SK-N-SH (cell line): Measurements from ENCODE around the gene CUX1. TPM values are rescaled to one million over a fixed set of nuclear protein-coding genes. Genes with fewer than 3 reads are reported as not detected.

Source experiments
- CTCF ChIA-PET: fragments of 300-600, 350-600 bp; formaldehyde crosslinking; extraction: SDS; loops from one replicate; lab custom pipeline; 2021; lab: Yijun Ruan, JAX
- POLR2A ChIA-PET: fragments of 350-600 bp; sonication (Branson Sonifier 250); formaldehyde crosslinking; extraction: SDS; loops from one replicate; lab custom pipeline; 2020; ENCODE audit warnings: antibody characterized with exemption, inconsistent platforms; lab: Yijun Ruan, JAX
- DNase-seq: peaks from one replicate; pipeline ENCODE4 v3.0.0; 2012
- H2AFZ ChIP-seq: fragments of 200-600 bp; sonication (generic); 2 replicates; pipeline ENCODE4 v1.8.1; 2016; ENCODE audit warnings: antibody characterized with exemption, mild to moderate bottlenecking, low read depth
- H3F3A ChIP-seq: fragments of 200-600 bp; sonication (generic); replicated peaks from 2 replicates; pipeline ENCODE3; 2016; ENCODE audit warnings: antibody characterized with exemption, mild to moderate bottlenecking; ENCODE audit not compliant: insufficient read depth
- H3K27ac ChIP-seq, 2 experiments: fragments of 200-500 bp in 1 of 2; fragments of 200-600 bp in 1 of 2; sonication (Bioruptor generic) in 1 of 2; sonication (generic), shearing (Covaris generic) in 1 of 2; 2 replicates each; pipeline versions ENCODE4 v1.5.1 to v1.6.1; 2014 to 2016; ENCODE audit warnings: low read depth in 2 of 2, inconsistent platforms in 1 of 2, low read length in 1 of 2, mild to moderate bottlenecking in 1 of 2, mixed read lengths in 1 of 2
- H3K27me3 ChIP-seq: fragments of 200-600 bp; sonication (generic), shearing (Covaris generic); 2 replicates; pipeline ENCODE4 v1.6.1; 2016; ENCODE audit warnings: mixed run types; ENCODE audit not compliant: insufficient read depth
- H3K36me3 ChIP-seq, 2 experiments: fragments of 200-500 bp in 1 of 2; fragments of 200-600 bp in 1 of 2; sonication (Bioruptor generic) in 1 of 2; sonication (generic) in 1 of 2; replicated peaks in 1 of 2; 2 replicates each; pipeline versions ENCODE3 to v1.5.1; 2014 to 2016; ENCODE audit warnings: low read length in 1 of 2, mild to moderate bottlenecking in 1 of 2; ENCODE audit not compliant: insufficient read depth in 2 of 2, control insufficient read depth in 1 of 2
- H3K4me1 ChIP-seq, 2 experiments: fragments of 200-500 bp in 1 of 2; fragments of 200-600 bp in 1 of 2; sonication (Bioruptor generic) in 1 of 2; sonication (generic), shearing (Covaris generic) in 1 of 2; 2 replicates each; pipeline versions ENCODE4 v1.5.1 to v1.6.1; 2014 to 2016; ENCODE audit warnings: low read depth in 1 of 2, low read length in 1 of 2, mixed run types in 1 of 2; ENCODE audit not compliant: insufficient read depth in 2 of 2, control insufficient read depth in 1 of 2
- H3K4me2 ChIP-seq: fragments of 200-600 bp; sonication (generic), shearing (Covaris generic); 2 replicates; pipeline ENCODE4 v1.6.1; 2017; ENCODE audit warnings: mixed run types
- H3K4me3 ChIP-seq, 2 experiments: fragments of 200-500 bp in 1 of 2; fragments of 200-600 bp in 1 of 2; sonication (Bioruptor generic) in 1 of 2; sonication (generic), shearing (Covaris generic) in 1 of 2; 2 replicates each; pipeline versions ENCODE4 v1.5.1 to v1.8.1; 2014 to 2016; ENCODE audit warnings: low read depth in 2 of 2, inconsistent platforms in 1 of 2, low read length in 1 of 2, mild to moderate bottlenecking in 1 of 2, mixed read lengths in 1 of 2, moderate library complexity in 1 of 2
- H3K79me2 ChIP-seq: fragments of 200-600 bp; sonication (generic); 2 replicates; pipeline ENCODE4 v1.8.1; 2017; ENCODE audit warnings: mild to moderate bottlenecking; ENCODE audit not compliant: insufficient read depth
- H3K9ac ChIP-seq: fragments of 200-600 bp; sonication (generic); 2 replicates; pipeline ENCODE4 v1.6.1; 2017; ENCODE audit warnings: mixed run types
- H3K9me2 ChIP-seq: fragments of 200-600 bp; sonication (generic); 2 replicates; pipeline ENCODE4 v1.6.1; 2017; ENCODE audit warnings: mixed run types
- H3K9me3 ChIP-seq: fragments of 200-600 bp; sonication (generic); 2 replicates; pipeline ENCODE4 v1.6.1; 2017; ENCODE audit warnings: mixed run types, mild to moderate bottlenecking, moderate library complexity
- H4K20me1 ChIP-seq: fragments of 200-600 bp; sonication (generic); 2 replicates; pipeline ENCODE4 v1.6.1; 2017; ENCODE audit warnings: mild to moderate bottlenecking, mixed run types; ENCODE audit not compliant: insufficient read depth
- CHD2 ChIP-seq: fragments of 150-350 bp; IDR thresholded peaks from 2 replicates; pipeline ENCODE4 v1.6.1; 2018; ENCODE audit warnings: low read length; ENCODE audit not compliant: partially characterized antibody
- EP300 ChIP-seq, 2 experiments: IDR thresholded peaks; 2 replicates each; pipeline versions ENCODE4 v1.4.0 to v1.6.1; 2012; ENCODE audit warnings: borderline replicate concordance in 1 of 2, low read depth in 1 of 2, low read length in 1 of 2
- EZH2phosphoT487 ChIP-seq: fragments of 200-600 bp; sonication (generic); IDR thresholded peaks from 2 replicates; pipeline ENCODE4 v1.6.1; 2017; ENCODE audit warnings: low read depth, mixed run types, mild to moderate bottlenecking, antibody characterized with exemption, moderate library complexity, borderline replicate concordance
- FOXJ3 ChIP-seq: sonication (generic); formaldehyde crosslinking; IDR thresholded peaks from 2 replicates; pipeline ENCODE4 v1.5.1; 2020; ENCODE audit warnings: mild to moderate bottlenecking, missing genetic modification reagents
- GATA2 ChIP-seq: sonication (generic); formaldehyde crosslinking; IDR thresholded peaks from 2 replicates; pipeline ENCODE4 v1.5.0; 2020; ENCODE audit warnings: mild to moderate bottlenecking, missing genetic modification reagents
- MAX ChIP-seq: IDR thresholded peaks from 2 replicates; pipeline ENCODE4 v1.4.0; 2012; ENCODE audit warnings: low read depth
- MXI1 ChIP-seq: IDR thresholded peaks from 2 replicates; pipeline ENCODE4 v1.6.1; 2012; ENCODE audit warnings: mild to moderate bottlenecking, low read depth, low read length, improper control_type of control experiment
- NFIC ChIP-seq: IDR thresholded peaks from 2 replicates; pipeline ENCODE4 v1.4.0; 2012; ENCODE audit warnings: borderline replicate concordance
- NRF1 ChIP-seq: IDR thresholded peaks from 2 replicates; pipeline ENCODE4 v1.6.1; 2012; ENCODE audit warnings: low read depth, mild to moderate bottlenecking, low read length
- PBX3 ChIP-seq: IDR thresholded peaks from 2 replicates; pipeline ENCODE4; 2012
- POLR2AphosphoS5 ChIP-seq: IDR thresholded peaks from 2 replicates; pipeline ENCODE4 v1.6.1; 2012; ENCODE audit warnings: low read depth, low read length
- RCOR1 ChIP-seq: fragments of 150-350 bp; IDR thresholded peaks from 2 replicates; pipeline ENCODE4 v1.6.1; 2017; ENCODE audit warnings: antibody characterized with exemption, low read length
- REST ChIP-seq: IDR thresholded peaks from 2 replicates; pipeline ENCODE4 v1.6.1; 2012; ENCODE audit warnings: mild to moderate bottlenecking, low read depth, low read length, moderate library complexity
- RFX5 ChIP-seq: IDR thresholded peaks from 2 replicates; pipeline ENCODE4 v1.6.1; 2012; ENCODE audit warnings: mild to moderate bottlenecking, improper control_type of control experiment, low read length
- RXRA ChIP-seq: IDR thresholded peaks from 2 replicates; pipeline ENCODE4 v1.4.0; 2012; ENCODE audit warnings: low read depth, mild to moderate bottlenecking, borderline replicate concordance
- SIN3A ChIP-seq: IDR thresholded peaks from 2 replicates; pipeline ENCODE4 v1.6.1; 2012; ENCODE audit warnings: low read depth, mild to moderate bottlenecking, low read length, moderate library complexity, borderline replicate concordance
- SMC3 ChIP-seq: IDR thresholded peaks from 2 replicates; pipeline ENCODE4 v1.6.1; 2012; ENCODE audit warnings: low read depth, low read length, improper control_type of control experiment
- TCF12 ChIP-seq: IDR thresholded peaks from 2 replicates; pipeline ENCODE4 v1.4.0; 2012
- USF1 ChIP-seq: IDR thresholded peaks from 2 replicates; pipeline ENCODE4 v1.4.0; 2012; ENCODE audit warnings: low read depth, borderline replicate concordance
- YY1 ChIP-seq: IDR thresholded peaks from 2 replicates; pipeline ENCODE4 v1.4.0; 2012; ENCODE audit warnings: low read depth, mild to moderate bottlenecking
- ZBTB33 ChIP-seq: IDR thresholded peaks from 2 replicates; pipeline ENCODE4 v1.4.0; 2012; ENCODE audit warnings: low read depth, borderline replicate concordance
- WGBS: methylation state at CpG from one replicate; pipeline ENCODE4 v1.1.6; 2017; ENCODE audit warnings: low lambda C conversion rate; 5-methylcytosine and 5-hydroxymethylcytosine counted together
- polyA plus RNA-seq, 3 experiments: library from polyadenylated mRNA; depleted of rRNA; stranded (reverse); fragments of >200 nt; gene quantifications; 2 replicates each; pipeline ENCODE4 v1.2.3, GENCODE V29; 2012

The CUX1 gene
- polyA plus RNA-seq, 1 of the 3 experiments (the other 2 are of a cell fraction): 68.6 TPM

GRCh38 chr7:101953248-101953819 is 135.9 kb downstream of the CUX1 start (continued):
- TF ChIP-seq ZBTB33 (no peak), SIN3A (0 out of 2 replicates have a peak, but pooled peaks have one; percentile 34), FOXJ3 (no peak), MXI1 (peak; percentile 58), GATA2 (CRISPR knock-in tag) (peak; percentile 81), SMC3 (0 out of 2 replicates have a peak, but pooled peaks have one; percentile 12), PBX3 (peak; percentile 85), NFIC (peak; percentile 57; the same call in 1 of the 2 replicates), RXRA (no peak)

- H3K79me2 ChIP-seq: peaks cover 76% of the 10 kb centered on the region
- no peak overlapping the region for H2AFZ ChIP-seq
- WGBS: 93% methylated on average over 5 of the region's 5 CpGs
- H3K4me2 ChIP-seq: peak overlapping the region; percentile 72; the same call in 1 of the 2 replicates
- no peaks in the 10 kb centered on the region for H3K9me3 ChIP-seq
- CTCF ChIA-PET: interaction anchor here (1.1 to 2.2 kb wide), 4 partner anchors 10 to 282 kb away, joined by 3 to 7 read pairs (median 4); no protein-coding TSS in a partner anchor
- no peaks in the 10 kb centered on the region for H3K9me2 ChIP-seq
- H3K4me1 ChIP-seq: peaks cover 23 to 43% of the 10 kb centered on the region in 2 experiments
- TF ChIP-seq REST (no peak), EP300 (IDR thresholded peaks at IDR 0.05; ENCODE audit: borderline replicate concordance in 1 of 2, low read depth in 1 of 2, low read length in 1 of 2) (no peak), NFIC (no peak), TCF12 (no peak), NRF1 (no peak), CHD2 (no peak), USF1 (no peak), RFX5 (no peak), SMC3 (no peak), MAX (no peak), RCOR1 (no peak), EZH2phosphoT487 (no peak), YY1 (no peak), GATA2 (CRISPR knock-in tag) (no peak), POLR2AphosphoS5 (no peak)
- TF ChIP-seq, all 33 proteins: peak for 0
- no peaks in the 10 kb centered on the region for H3K36me3 ChIP-seq
- H3K27me3 ChIP-seq: no peaks in the 10 kb centered on the region
- DNase-seq: no peak
- peak overlapping the region; percentile 69 to 97 for H3K27ac ChIP-seq
- H4K20me1 ChIP-seq: no peaks in the 10 kb centered on the region
- POLR2A ChIA-PET: interaction anchor here (0.6 to 0.7 kb wide), 2 partner anchors 9 to 117 kb away, joined by 3 read pairs; no protein-coding TSS in a partner anchor
- H3K4me3 ChIP-seq: no peak overlapping the region
- peaks cover 33% of the 10 kb centered on the region for H3F3A ChIP-seq
- no peak overlapping the region for H3K9ac ChIP-seq
These were observed 137.1 kb downstream of the CUX1 start for GRCh38 chr7:101954499-101954898.
